Hepatocyte (in vitro differentiated cells): ENCODE measurements around the gene SSBP3. TPM values are rescaled to one million over a fixed set of nuclear protein-coding genes. Genes with fewer than 3 reads are reported as not detected.

Experiments
- DNase-seq: peaks from one replicate; pipeline ENCODE4 v3.0.0-alpha.2; 2016; ENCODE audit warnings: low spot score
- H2AFZ ChIP-seq: fragments of 200-600 bp; sonication (generic); 2 replicates; pipeline ENCODE4 v1.6.0; 2016; ENCODE audit warnings: antibody characterized with exemption, mild to moderate bottlenecking
- H3K27ac ChIP-seq: fragments of 200-600 bp; sonication (generic); 2 replicates; pipeline ENCODE4 v1.5.1; 2016; ENCODE audit warnings: mild to moderate bottlenecking
- H3K27me3 ChIP-seq: fragments of 200-600 bp; sonication (generic); 2 replicates; pipeline ENCODE4 v1.6.1; 2016
- H3K36me3 ChIP-seq: fragments of 200-600 bp; sonication (generic); replicated peaks from 2 replicates; pipeline ENCODE4 v1.5.1; 2016; ENCODE audit warnings: low read depth; ENCODE audit not compliant: insufficient read depth
- H3K4me1 ChIP-seq: fragments of 200-600 bp; sonication (generic); 2 replicates; pipeline ENCODE4 v1.5.1; 2016; ENCODE audit warnings: mild to moderate bottlenecking, moderate library complexity; ENCODE audit not compliant: insufficient read depth
- H3K4me2 ChIP-seq: fragments of 200-600 bp; sonication (generic); 2 replicates; pipeline ENCODE4 v1.6.0; 2016
- H3K4me3 ChIP-seq: fragments of 200-600 bp; sonication (generic); 2 replicates; pipeline ENCODE4 v1.5.1; 2016; ENCODE audit warnings: mild to moderate bottlenecking
- H3K79me2 ChIP-seq: fragments of 200-600 bp; sonication (generic); 2 replicates; pipeline ENCODE4 v1.6.0; 2017; ENCODE audit warnings: mild to moderate bottlenecking
- H3K9me2 ChIP-seq: fragments of 200-600 bp; sonication (generic); replicated peaks from 2 replicates; pipeline ENCODE4 v1.6.0; 2017; ENCODE audit warnings: mild to moderate bottlenecking; ENCODE audit not compliant: insufficient read depth
- H3K9me3 ChIP-seq: fragments of 200-600 bp; sonication (generic); 2 replicates; pipeline ENCODE4 v1.5.1; 2016; ENCODE audit warnings: low read depth, mild to moderate bottlenecking
- H4K20me1 ChIP-seq: fragments of 200-600 bp; sonication (generic); 2 replicates; pipeline ENCODE4 v1.6.0; 2016; ENCODE audit warnings: mild to moderate bottlenecking; ENCODE audit not compliant: insufficient read depth, poor library complexity, severe bottlenecking
- EZH2 ChIP-seq: fragments of 200-600 bp; sonication (generic); IDR thresholded peaks from 2 replicates; pipeline ENCODE4 v1.6.1; 2016; ENCODE audit warnings: antibody characterized with exemption, mild to moderate bottlenecking, borderline replicate concordance
- EZH2phosphoT487 ChIP-seq: fragments of 200-600 bp; sonication (generic); IDR thresholded peaks from one replicate; pipeline ENCODE4 v1.6.1; 2018; ENCODE audit warnings: antibody characterized with exemption, mild to moderate bottlenecking, low read depth, moderate library complexity; ENCODE audit not compliant: unreplicated experiment, severe bottlenecking
- WGBS: methylation state at CpG from one replicate; pipeline ENCODE4 v1.1.6; 2016; ENCODE audit warnings: low lambda C conversion rate; ENCODE audit errors: missing lambda C conversion rate; 5-methylcytosine and 5-hydroxymethylcytosine counted together
- polyA plus RNA-seq: library from polyadenylated mRNA; unstranded; fragments of >200 nt; fragmentation: Nextera tagmentation; extraction: Ambion mirVana; gene quantifications from 2 replicates; pipeline ENCODE4 v1.2.1, GENCODE V29; 2016
- total RNA-seq: library from RNA; depleted of rRNA; stranded (reverse); fragments of >200 nt; gene quantifications from 2 replicates; pipeline ENCODE4 v1.2.3, GENCODE V29; 2014
- TF ChIP-seq, protein P1 (sequence below): fragments of 200-600 bp; sonication (generic); IDR thresholded peaks from 2 replicates; pipeline ENCODE4 v1.5.1; 2016; ENCODE audit warnings: antibody characterized with exemption, mild to moderate bottlenecking; ENCODE audit not compliant: poor library complexity

SSBP3 gene
- total and polyA plus RNA-seq, 2 experiments from 2014 or later = 25.8 to 47.2 TPM

DNA sequence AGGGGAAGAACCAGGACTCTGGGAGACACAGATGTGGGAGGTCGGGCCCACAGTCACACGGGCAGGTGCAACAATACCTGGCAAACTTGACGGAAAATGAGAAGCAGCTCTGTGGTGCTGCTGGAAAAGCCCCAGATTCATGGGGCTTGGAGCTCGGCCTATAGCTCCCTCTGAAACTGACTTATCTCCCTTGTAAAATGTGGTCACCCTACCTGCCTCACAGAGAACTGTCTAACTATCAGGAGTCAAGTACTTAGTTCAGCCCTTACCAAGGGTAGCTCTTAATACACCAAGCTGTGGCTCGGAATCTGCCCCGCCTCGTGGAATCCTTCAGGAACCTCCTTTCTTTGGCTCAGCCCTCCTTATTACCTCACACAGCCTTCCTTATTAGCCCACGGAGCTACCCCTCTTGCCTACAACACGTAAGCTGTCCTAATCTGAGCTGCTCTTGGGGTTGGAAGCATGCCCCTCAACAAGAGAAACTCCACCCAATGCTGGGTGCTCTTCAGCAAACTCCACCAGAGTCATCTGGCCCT lies 137.4 kb downstream of the SSBP3 start:
- Histone ChIP-seq H3K27ac (no peak overlapping the region), H3K79me2 (peaks cover 87% of the 10 kb centered on the region), H3K4me1 (peaks cover 21% of the 10 kb centered on the region), H3K4me3 (no peak overlapping the region), H3K4me2 (no peak overlapping the region), H3K9me2 (no peaks in the 10 kb centered on the region), H3K36me3 (no peaks in the 10 kb centered on the region), H3K27me3 (no peaks in the 10 kb centered on the region), H2AFZ (no peak overlapping the region), H4K20me1 (peaks cover 48% of the 10 kb centered on the region), H3K9me3 (no peaks in the 10 kb centered on the region)
- TF ChIP-seq EZH2phosphoT487 (no peak), EZH2 (no peak)
- TF ChIP-seq, protein P1, sequence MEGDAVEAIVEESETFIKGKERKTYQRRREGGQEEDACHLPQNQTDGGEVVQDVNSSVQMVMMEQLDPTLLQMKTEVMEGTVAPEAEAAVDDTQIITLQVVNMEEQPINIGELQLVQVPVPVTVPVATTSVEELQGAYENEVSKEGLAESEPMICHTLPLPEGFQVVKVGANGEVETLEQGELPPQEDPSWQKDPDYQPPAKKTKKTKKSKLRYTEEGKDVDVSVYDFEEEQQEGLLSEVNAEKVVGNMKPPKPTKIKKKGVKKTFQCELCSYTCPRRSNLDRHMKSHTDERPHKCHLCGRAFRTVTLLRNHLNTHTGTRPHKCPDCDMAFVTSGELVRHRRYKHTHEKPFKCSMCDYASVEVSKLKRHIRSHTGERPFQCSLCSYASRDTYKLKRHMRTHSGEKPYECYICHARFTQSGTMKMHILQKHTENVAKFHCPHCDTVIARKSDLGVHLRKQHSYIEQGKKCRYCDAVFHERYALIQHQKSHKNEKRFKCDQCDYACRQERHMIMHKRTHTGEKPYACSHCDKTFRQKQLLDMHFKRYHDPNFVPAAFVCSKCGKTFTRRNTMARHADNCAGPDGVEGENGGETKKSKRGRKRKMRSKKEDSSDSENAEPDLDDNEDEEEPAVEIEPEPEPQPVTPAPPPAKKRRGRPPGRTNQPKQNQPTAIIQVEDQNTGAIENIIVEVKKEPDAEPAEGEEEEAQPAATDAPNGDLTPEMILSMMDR = no peak
- DNase-seq = no peak
- 88% methylated on average over 9 of the region's 9 CpGs for whole genome bisulfite sequencing

- no peak overlapping the region for H3K4me3 ChIP-seq
- no peaks in the 10 kb centered on the region for H3K9me2 ChIP-seq
- no peak for TF ChIP-seq EZH2phosphoT487
- TF ChIP-seq EZH2 = no peak
- TF ChIP-seq, protein P1 = no peak
- no peak overlapping the region for H3K4me2 ChIP-seq
- H3K27me3 ChIP-seq = no peaks in the 10 kb centered on the region
- peaks cover 42% of the 10 kb centered on the region for H4K20me1 ChIP-seq
- H3K9me3 ChIP-seq = no peaks in the 10 kb centered on the region
- peaks cover 84% of the 10 kb centered on the region for H3K79me2 ChIP-seq
- no peaks in the 10 kb centered on the region for H3K36me3 ChIP-seq
- no peak overlapping the region for H2AFZ ChIP-seq
- peaks cover 13% of the 10 kb centered on the region for H3K4me1 ChIP-seq
- no peak overlapping the region for H3K27ac ChIP-seq
- WGBS = 92% methylated on average over 17 of the region's 17 CpGs
- DNase-seq = no peak
Measured at GRCh38 chr1:54267815-54268761, 138.1 kb downstream of the SSBP3 start.

GRCh38 chr1:54266908-54267307 lies 139.3 kb downstream of the SSBP3 start:
- Histone ChIP-seq H3K9me3 (no peaks in the 10 kb centered on the region), H3K27ac (no peak overlapping the region), H4K20me1 (peaks cover 34% of the 10 kb centered on the region), H3K4me2 (no peak overlapping the region), H3K4me3 (no peak overlapping the region), H3K79me2 (peaks cover 89% of the 10 kb centered on the region), H3K4me1 (peaks cover 3% of the 10 kb centered on the region), H3K9me2 (no peaks in the 10 kb centered on the region), H2AFZ (no peak overlapping the region), H3K27me3 (no peaks in the 10 kb centered on the region), H3K36me3 (no peaks in the 10 kb centered on the region)
- TF ChIP-seq, protein P1 = no peak
- no peak for TF ChIP-seq EZH2
- 93% methylated on average over 5 of the region's 5 CpGs for WGBS
- DNase-seq = no peak
